HEK293T (cell line): Measurements from ENCODE around the gene CCNG2.

Experiments used
- CTCF ChIA-PET: fragments of 350-600 bp; formaldehyde crosslinking; extraction: SDS; loops from one replicate; lab custom pipeline; 2021; ENCODE audit warnings: antibody characterized with exemption, inconsistent platforms; lab: Yijun Ruan, JAX
- POLR2A ChIA-PET: fragments of 350-600 bp; formaldehyde crosslinking; extraction: SDS; loops from one replicate; lab custom pipeline; 2020; ENCODE audit warnings: antibody characterized with exemption, inconsistent platforms; lab: Yijun Ruan, JAX
- DNase-seq: peaks from one replicate; pipeline ENCODE4 v3.0.0; 2012; ENCODE audit warnings: mixed read lengths; ENCODE audit errors: extremely low spot score
- ARNT ChIP-seq: fragments of 450-650 bp; IDR thresholded peaks from 2 replicates; pipeline ENCODE4 v1.6.1; 2017; ENCODE audit warnings: mild to moderate bottlenecking
- BHLHE40 ChIP-seq: fragments of 450-650 bp; IDR thresholded peaks from 2 replicates; pipeline ENCODE4 v1.6.1; 2016; ENCODE audit warnings: mild to moderate bottlenecking, moderate library complexity, borderline replicate concordance
- CTBP1 ChIP-seq: fragments of 450-650 bp; IDR thresholded peaks from 2 replicates; pipeline ENCODE4 v1.6.1; 2016; ENCODE audit warnings: borderline replicate concordance
- ELF4 ChIP-seq: fragments of 450-650 bp; IDR thresholded peaks from 2 replicates; pipeline ENCODE4 v1.6.1; 2017; ENCODE audit warnings: antibody characterized with exemption
- FOXA1 ChIP-seq: fragments of 450-650 bp; IDR thresholded peaks from 2 replicates; pipeline ENCODE4 v1.6.1; 2016; ENCODE audit warnings: mild to moderate bottlenecking
- FOXK2 ChIP-seq: fragments of 450-650 bp; IDR thresholded peaks from 2 replicates; pipeline ENCODE4 v1.6.1; 2016; ENCODE audit warnings: mild to moderate bottlenecking
- FOXM1 ChIP-seq: fragments of 450-650 bp; IDR thresholded peaks from 2 replicates; pipeline ENCODE4 v1.6.1; 2017; ENCODE audit warnings: mild to moderate bottlenecking, borderline replicate concordance
- HDGF ChIP-seq: fragments of 450-650 bp; IDR thresholded peaks from 2 replicates; pipeline ENCODE4 v1.6.1; 2017; ENCODE audit warnings: antibody characterized with exemption, borderline replicate concordance
- L3MBTL2 ChIP-seq: fragments of 450-650 bp; conservative IDR thresholded peaks from 2 replicates; pipeline ENCODE4 v1.6.1; 2016; ENCODE audit warnings: mild to moderate bottlenecking
- LEF1 ChIP-seq: fragments of 450-650 bp; IDR thresholded peaks from 2 replicates; pipeline ENCODE4 v1.6.1; 2017; ENCODE audit warnings: mild to moderate bottlenecking, borderline replicate concordance
- NFRKB ChIP-seq: fragments of 450-650 bp; IDR thresholded peaks from 2 replicates; pipeline ENCODE4 v1.6.1; 2016; ENCODE audit warnings: mild to moderate bottlenecking, moderate library complexity
- PKNOX1 ChIP-seq: fragments of 450-650 bp; IDR thresholded peaks from 2 replicates; pipeline ENCODE4 v1.6.1; 2016
- SP1 ChIP-seq: fragments of 450-650 bp; IDR thresholded peaks from 2 replicates; pipeline ENCODE4 v1.6.1; 2017
- SUZ12 ChIP-seq: fragments of 450-650 bp; IDR thresholded peaks from 2 replicates; pipeline ENCODE4 v1.6.1; 2016; ENCODE audit warnings: mild to moderate bottlenecking
- TARDBP ChIP-seq: fragments of 450-650 bp; IDR thresholded peaks from 2 replicates; pipeline ENCODE4 v1.6.1; 2016
- ZNF384 ChIP-seq: fragments of 450-650 bp; IDR thresholded peaks from 2 replicates; pipeline ENCODE4 v1.6.1; 2016

Gene CCNG2

GRCh38 chr4:77121736-77122240 is 35.2 kb upstream of the CCNG2 start:
- CTCF ChIA-PET, result interaction anchor here (0.9 to 1.2 kb wide), 3 partner anchors 21 to 82 kb away, joined by 3 read pairs; no protein-coding TSS in a partner anchor
- DNase-seq, result no peak
- POLR2A ChIA-PET, result no interaction called here
- TF ChIP-seq L3MBTL2, result no peak

- no peak for DNase-seq
- TF ChIP-seq BHLHE40 (no peak), FOXK2 (no peak), SP1 (no peak), SUZ12 (no peak), NFRKB (no peak), ARNT (no peak), ZNF384 (no peak), PKNOX1 (no peak), HDGF (no peak), CTBP1 (no peak), FOXM1 (no peak), TARDBP (no peak), LEF1 (no peak), L3MBTL2 (no peak), ELF4 (no peak), FOXA1 (no peak)
- ChIA-PET CTCF (no interaction called here), POLR2A (no interaction called here)
These were observed 34.4 kb upstream of the CCNG2 start for GRCh38 chr4:77122656-77123055.

GRCh38 chr4:77123411-77123810 is 33.6 kb upstream of the CCNG2 start:
- no peak for DNase-seq
- ChIA-PET CTCF (interaction anchor here (1.2 kb wide), 1 partner anchor 28 kb away, joined by 4 read pairs; no protein-coding TSS in a partner anchor), POLR2A (no interaction called here)
- TF ChIP-seq CTBP1, result no peak

- TF ChIP-seq L3MBTL2, result no peak
- no peak for TF ChIP-seq NFRKB
- no peak for TF ChIP-seq SP1
- TF ChIP-seq CTBP1, result no peak
- no peak for TF ChIP-seq FOXM1
- TF ChIP-seq FOXA1, result no peak
- TF ChIP-seq TARDBP, result no peak
- TF ChIP-seq ARNT, result no peak
- TF ChIP-seq PKNOX1, result no peak
- TF ChIP-seq HDGF, result no peak
- no peak for TF ChIP-seq SUZ12
- no peak for TF ChIP-seq BHLHE40
- TF ChIP-seq ZNF384, result no peak
- TF ChIP-seq LEF1, result no peak
- TF ChIP-seq FOXK2, result no peak
- no peak for TF ChIP-seq ELF4
- no peak for DNase-seq
- ChIA-PET POLR2A (no interaction called here), CTCF (no interaction called here)
These were observed 32.4 kb upstream of the CCNG2 start for GRCh38 chr4:77124576-77124975.

GRCh38 chr4:77125961-77126360 is 31.0 kb upstream of the CCNG2 start:
- no peak for TF ChIP-seq NFRKB
- TF ChIP-seq L3MBTL2, result no peak
- no peak for TF ChIP-seq FOXA1
- TF ChIP-seq ELF4, result no peak
- no peak for TF ChIP-seq FOXK2
- TF ChIP-seq FOXM1, result no peak
- TF ChIP-seq HDGF, result no peak
- TF ChIP-seq PKNOX1, result no peak
- TF ChIP-seq BHLHE40, result no peak
- TF ChIP-seq ARNT, result no peak
- no peak for TF ChIP-seq SUZ12
- TF ChIP-seq SP1, result no peak
- no peak for TF ChIP-seq LEF1
- no peak for TF ChIP-seq ZNF384
- TF ChIP-seq CTBP1, result no peak
- no peak for TF ChIP-seq TARDBP

GRCh38 chr4:77126809-77127208 is 30.2 kb upstream of the CCNG2 start:
- TF ChIP-seq HDGF (no peak), PKNOX1 (no peak), ELF4 (no peak), LEF1 (no peak), FOXA1 (no peak), SUZ12 (no peak), NFRKB (no peak), L3MBTL2 (no peak), ARNT (no peak), TARDBP (no peak), SP1 (no peak), ZNF384 (no peak), FOXK2 (no peak), FOXM1 (no peak), BHLHE40 (no peak), CTBP1 (no peak)
- CTCF ChIA-PET, result interaction anchor here (0.6 to 0.9 kb wide), 2 partner anchors 29 to 31 kb away, joined by 3 to 8 read pairs; no protein-coding TSS in a partner anchor
- POLR2A ChIA-PET, result interaction anchor here (1.2 kb wide), 2 partner anchors 19 to 30 kb away, joined by 3 to 4 read pairs; partner anchors contain the start of gene CCNG2
- no peak for DNase-seq

More at GRCh38 chr4:77125961-77126360, 31.0 kb upstream of the CCNG2 start:
- POLR2A ChIA-PET, result interaction anchor here (1.2 kb wide), 1 partner anchor 20 kb away, joined by 3 read pairs; no protein-coding TSS in a partner anchor
- DNase-seq, result no peak
- CTCF ChIA-PET, result no interaction called here
